HFFc6 (cell line): Measurements from ENCODE around the gene PELO. TPM values are rescaled to one million over a fixed set of nuclear protein-coding genes. Genes with fewer than 3 reads are reported as not detected.

Experiments used
- DNase-seq: peaks from one replicate; pipeline ENCODE4 v3.0.0-alpha.2; 2018
- H3K27ac Mint-ChIP-seq: 2 replicates; pipeline ENCODE4 v1.8.0; 2020; ENCODE audit warnings: mild to moderate bottlenecking, mixed read lengths
- H3K27me3 Mint-ChIP-seq: 2 replicates; pipeline ENCODE4 v1.8.0; 2021; ENCODE audit warnings: mild to moderate bottlenecking, moderate library complexity, mixed read lengths; ENCODE audit not compliant: insufficient read depth
- H3K36me3 Mint-ChIP-seq: 2 replicates; pipeline ENCODE4 v1.8.0; 2021; ENCODE audit warnings: low read depth, mixed read lengths
- H3K4me1 Mint-ChIP-seq: 2 replicates; pipeline ENCODE4 v1.8.0; 2020; ENCODE audit warnings: low read depth, mixed read lengths
- H3K4me3 Mint-ChIP-seq: 2 replicates; pipeline ENCODE4 v1.8.0; 2020; ENCODE audit warnings: mild to moderate bottlenecking, moderate library complexity, mixed read lengths
- H3K9me3 Mint-ChIP-seq: 2 replicates; pipeline ENCODE4 v1.8.0; 2020; ENCODE audit warnings: mild to moderate bottlenecking, mixed read lengths
- long read RNA-seq: library from polyadenylated mRNA; unstranded; transcript quantifications from one replicate; pipeline ENCODE4 v2.0.0, GENCODE V29; 2019
- total RNA-seq, 6 experiments: library from RNA; stranded (reverse); fragmentation: NEBNext Ultra II Directional; extraction: Animal tissue kit (Norgen Biotek cat#: 25700); gene quantifications; 2 replicates in 1 of 6; 3 replicates in 5 of 6; pipeline ENCODE4 v1.2.3, GENCODE V29; 2021
- TF ChIP-seq, protein P1 (sequence below): fragments of 200-600 bp; sonication (generic); IDR thresholded peaks from 2 replicates; pipeline ENCODE4 v1.5.0; 2021; ENCODE audit warnings: antibody characterized with exemption, mild to moderate bottlenecking

PELO gene, protein sequence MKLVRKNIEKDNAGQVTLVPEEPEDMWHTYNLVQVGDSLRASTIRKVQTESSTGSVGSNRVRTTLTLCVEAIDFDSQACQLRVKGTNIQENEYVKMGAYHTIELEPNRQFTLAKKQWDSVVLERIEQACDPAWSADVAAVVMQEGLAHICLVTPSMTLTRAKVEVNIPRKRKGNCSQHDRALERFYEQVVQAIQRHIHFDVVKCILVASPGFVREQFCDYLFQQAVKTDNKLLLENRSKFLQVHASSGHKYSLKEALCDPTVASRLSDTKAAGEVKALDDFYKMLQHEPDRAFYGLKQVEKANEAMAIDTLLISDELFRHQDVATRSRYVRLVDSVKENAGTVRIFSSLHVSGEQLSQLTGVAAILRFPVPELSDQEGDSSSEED
- total RNA-seq: 10 to 100 TPM; 52.6 to 77.2 (median 72.8) TPM
- long read RNA-seq, full-length matches to known transcripts: 6 of 157 reads
- long read RNA-seq, partial matches to known transcripts: 146 of 157 reads
- long read RNA-seq, other reads (novel, unspliced or antisense): 5 of 157 reads

DNA sequence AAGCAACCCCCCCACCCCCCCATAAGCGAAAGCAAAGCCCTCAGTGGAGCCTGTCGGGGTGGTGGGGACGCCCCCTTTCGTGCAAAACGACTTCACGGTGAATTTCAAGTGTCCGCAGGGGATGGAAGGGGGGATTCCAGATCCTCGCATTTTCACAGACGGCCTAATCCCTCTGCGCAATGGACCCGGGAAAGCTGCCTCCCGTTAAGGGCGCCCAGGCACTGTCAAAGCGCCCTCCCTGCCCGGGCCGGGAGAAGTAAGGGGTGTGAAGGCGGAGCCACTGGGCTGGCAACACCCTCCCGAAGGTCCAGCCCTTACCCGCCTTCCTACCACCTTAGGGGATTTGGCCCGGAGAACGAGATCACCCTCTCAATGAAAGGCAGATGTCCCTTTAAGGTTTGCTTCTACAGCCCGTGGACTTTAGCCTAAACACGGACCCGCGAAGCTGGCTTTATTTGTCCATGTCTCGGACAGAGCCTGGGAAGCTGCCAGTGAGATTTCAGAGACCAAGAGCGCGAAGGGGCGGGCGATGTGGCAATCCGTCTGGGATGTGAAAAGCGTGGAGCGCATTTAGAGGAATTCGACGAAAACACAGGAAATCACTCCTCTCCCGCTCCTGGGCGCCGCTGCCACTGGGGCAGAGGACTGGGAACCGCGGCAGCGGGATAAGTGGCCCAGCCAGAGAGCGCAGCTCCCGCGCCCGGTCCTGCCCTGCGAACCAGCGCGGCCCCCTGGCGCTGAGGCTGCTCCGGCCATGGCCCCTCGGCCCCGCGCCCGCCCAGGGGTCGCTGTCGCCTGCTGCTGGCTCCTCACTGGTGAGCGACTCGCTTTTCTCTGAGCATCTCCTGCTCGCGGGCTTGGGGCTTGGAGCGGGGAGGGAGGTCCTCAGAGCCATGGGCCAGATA, at the start of gene PELO, which contains the start of gene ITGA1:
PELO (plus strand) TSS at position 317 of the 905 bp plus-strand sequence. CDS start 12,479 bp downstream, outside the sequence.
ITGA1 (plus strand) TSS at position 317 of the 905 bp plus-strand sequence; CDS start at position 755, 438 bp downstream.
- H3K4me3 Mint-ChIP-seq: peak within 1 kb of the TSS; percentile 98
- DNase-seq: peak; percentile 79
- peaks cover 74% of the 10 kb centered on the region for H3K4me1 Mint-ChIP-seq
- H3K27me3 Mint-ChIP-seq: no peaks in the 10 kb centered on the region; the same call in 1 of the 2 replicates
- H3K36me3 Mint-ChIP-seq: peaks cover 23% of the 10 kb centered on the region
- peak within 1 kb of the TSS; percentile 91 for H3K27ac Mint-ChIP-seq
- TF ChIP-seq, protein P1, sequence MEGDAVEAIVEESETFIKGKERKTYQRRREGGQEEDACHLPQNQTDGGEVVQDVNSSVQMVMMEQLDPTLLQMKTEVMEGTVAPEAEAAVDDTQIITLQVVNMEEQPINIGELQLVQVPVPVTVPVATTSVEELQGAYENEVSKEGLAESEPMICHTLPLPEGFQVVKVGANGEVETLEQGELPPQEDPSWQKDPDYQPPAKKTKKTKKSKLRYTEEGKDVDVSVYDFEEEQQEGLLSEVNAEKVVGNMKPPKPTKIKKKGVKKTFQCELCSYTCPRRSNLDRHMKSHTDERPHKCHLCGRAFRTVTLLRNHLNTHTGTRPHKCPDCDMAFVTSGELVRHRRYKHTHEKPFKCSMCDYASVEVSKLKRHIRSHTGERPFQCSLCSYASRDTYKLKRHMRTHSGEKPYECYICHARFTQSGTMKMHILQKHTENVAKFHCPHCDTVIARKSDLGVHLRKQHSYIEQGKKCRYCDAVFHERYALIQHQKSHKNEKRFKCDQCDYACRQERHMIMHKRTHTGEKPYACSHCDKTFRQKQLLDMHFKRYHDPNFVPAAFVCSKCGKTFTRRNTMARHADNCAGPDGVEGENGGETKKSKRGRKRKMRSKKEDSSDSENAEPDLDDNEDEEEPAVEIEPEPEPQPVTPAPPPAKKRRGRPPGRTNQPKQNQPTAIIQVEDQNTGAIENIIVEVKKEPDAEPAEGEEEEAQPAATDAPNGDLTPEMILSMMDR: peak; percentile 68; the same call in 1 of the 2 replicates
- no peaks in the 10 kb centered on the region for H3K9me3 Mint-ChIP-seq

DNA sequence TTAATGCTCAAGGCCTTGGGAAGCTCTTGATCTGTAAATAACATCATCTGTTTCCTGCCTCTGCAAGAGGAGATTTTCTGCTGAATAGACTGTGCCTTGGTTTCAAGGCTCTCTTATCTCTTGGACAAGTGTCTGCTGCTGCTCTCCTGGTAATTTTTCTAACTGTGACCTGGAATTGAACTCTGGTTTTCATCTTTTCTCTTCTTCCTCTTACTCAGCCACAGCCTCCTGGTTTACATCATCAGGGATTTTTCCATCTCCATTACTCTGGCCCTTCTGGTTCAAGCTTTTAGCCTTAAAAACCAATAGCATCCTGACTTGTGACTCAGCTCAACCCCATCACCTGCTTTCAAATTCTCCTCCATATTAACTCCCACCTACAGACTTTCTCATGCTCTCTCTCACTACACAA, 49.6 kb upstream of the PELO start:
- Mint-ChIP-seq H3K4me1 (peaks cover 39% of the 10 kb centered on the region), H3K27me3 (no peaks in the 10 kb centered on the region), H3K9me3 (no peaks in the 10 kb centered on the region; the same call in 1 of the 2 replicates), H3K4me3 (no peak overlapping the region), H3K27ac (no peak overlapping the region), H3K36me3 (no peaks in the 10 kb centered on the region)
- DNase-seq: peak; percentile 5
- TF ChIP-seq, protein P1: no peak

DNA sequence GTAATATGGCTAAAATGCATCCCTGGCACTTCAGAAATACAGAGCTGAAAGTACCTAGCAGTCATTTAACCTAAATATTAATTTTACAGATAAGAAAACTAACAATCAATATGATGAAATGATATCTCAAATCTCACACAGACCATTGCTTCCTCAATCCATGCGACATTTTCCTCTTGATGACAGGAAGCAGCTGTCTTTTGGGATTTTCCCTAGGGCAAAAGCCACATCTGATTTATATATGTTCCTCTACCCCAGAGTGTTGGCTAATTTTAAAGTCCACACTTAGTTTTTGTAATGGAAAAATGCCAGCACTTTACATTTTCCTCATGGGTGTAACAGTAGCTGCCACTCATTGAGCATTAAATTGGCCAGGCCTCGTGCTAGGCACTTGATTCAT, 47.7 kb upstream of the PELO start:
- H3K27ac Mint-ChIP-seq: no peak overlapping the region
- no peak for DNase-seq
- H3K27me3 Mint-ChIP-seq: no peaks in the 10 kb centered on the region
- H3K9me3 Mint-ChIP-seq: no peaks in the 10 kb centered on the region; the same call in 1 of the 2 replicates
- H3K36me3 Mint-ChIP-seq: no peaks in the 10 kb centered on the region
- TF ChIP-seq, protein P1: no peak
- H3K4me3 Mint-ChIP-seq: no peak overlapping the region
- peaks cover 45% of the 10 kb centered on the region for H3K4me1 Mint-ChIP-seq

DNA sequence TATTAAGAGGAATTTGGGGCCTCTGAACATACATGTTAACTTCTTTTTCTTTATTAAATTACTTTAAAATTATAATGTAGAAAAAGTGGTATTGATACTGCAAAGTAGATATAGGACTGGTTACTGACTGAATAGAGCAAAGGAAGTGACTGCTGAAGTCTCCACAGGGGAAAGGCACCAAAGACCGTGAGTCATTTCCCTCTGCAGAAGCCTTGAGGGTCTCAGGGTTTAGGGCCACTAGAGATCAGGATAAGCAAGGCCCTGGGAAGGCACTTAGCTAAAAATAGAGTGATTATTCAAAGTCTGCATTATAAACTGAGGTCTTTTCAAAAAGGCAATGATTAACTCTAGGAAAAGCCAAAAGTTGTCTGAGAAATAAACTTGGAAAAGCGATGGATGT, 44.7 kb upstream of the PELO start:
- H3K4me1 Mint-ChIP-seq: peaks cover 40% of the 10 kb centered on the region
- DNase-seq: no peak
- no peaks in the 10 kb centered on the region for H3K36me3 Mint-ChIP-seq
- no peak overlapping the region for H3K4me3 Mint-ChIP-seq
- no peaks in the 10 kb centered on the region for H3K9me3 Mint-ChIP-seq
- H3K27ac Mint-ChIP-seq: no peak overlapping the region
- no peaks in the 10 kb centered on the region for H3K27me3 Mint-ChIP-seq
- TF ChIP-seq, protein P1: no peak

DNA sequence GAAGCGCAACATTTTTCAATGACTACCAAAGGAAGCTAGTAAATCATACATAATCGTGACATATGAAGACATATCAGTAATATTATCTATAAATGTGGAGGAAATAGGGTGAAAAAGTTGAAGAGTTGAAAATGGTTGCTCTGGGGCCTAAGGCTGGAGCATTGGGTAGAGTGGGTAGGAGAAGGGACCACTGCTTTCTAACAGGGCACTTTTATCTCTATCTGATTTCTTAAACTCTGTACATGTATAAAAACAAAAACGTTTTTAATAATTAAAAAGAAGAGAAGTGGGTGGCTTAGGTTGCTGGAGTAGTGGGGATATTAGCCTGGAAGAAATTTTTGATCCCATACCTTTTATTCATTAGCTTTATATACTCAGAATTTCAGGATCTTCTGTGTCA, 44.2 kb upstream of the PELO start:
- peaks cover 35% of the 10 kb centered on the region for H3K4me1 Mint-ChIP-seq
- no peaks in the 10 kb centered on the region for H3K9me3 Mint-ChIP-seq
- no peak overlapping the region for H3K4me3 Mint-ChIP-seq
- no peak overlapping the region for H3K27ac Mint-ChIP-seq
- H3K27me3 Mint-ChIP-seq: no peaks in the 10 kb centered on the region
- no peak for DNase-seq
- H3K36me3 Mint-ChIP-seq: no peaks in the 10 kb centered on the region
- TF ChIP-seq, protein P1: no peak
